HCT116 (cell line): ENCODE results near the gene NF2.

ENCODE experiments used
- EZH2 ChIP-seq: fragments of 200-600 bp; sonication (generic); IDR thresholded peaks from 2 replicates; pipeline ENCODE4 v1.6.1; 2017; ENCODE audit warnings: antibody characterized with exemption, mixed run types
- POLR2A ChIP-seq: IDR thresholded peaks from 2 replicates; pipeline ENCODE4 v1.7.0; 2011; ENCODE audit warnings: borderline replicate concordance; ENCODE audit not compliant: insufficient read depth, insufficient read length; ENCODE audit errors: extremely low read depth
- TF ChIP-seq, protein P1 (sequence below), 3 experiments: fragments of 200-600 bp in 1 of 3; sonication (generic) in 1 of 3; IDR thresholded peaks in 2 of 3; conservative IDR thresholded peaks in 1 of 3; 2 replicates each; pipeline ENCODE4 v1.5.1; 2012 to 2017; ENCODE audit warnings: low read depth in 2 of 3, low read length in 2 of 3, antibody characterized with exemption in 1 of 3, borderline replicate concordance in 1 of 3, control low read depth in 1 of 3, mild to moderate bottlenecking in 1 of 3, mixed read lengths in 1 of 3, mixed run types in 1 of 3, moderate library complexity in 1 of 3; ENCODE audit not compliant: insufficient read depth in 1 of 3
- TF ChIP-seq, protein P2 (sequence below): IDR thresholded peaks from 2 replicates; pipeline ENCODE4 v1.6.1; 2012; ENCODE audit warnings: low read depth

DNA sequence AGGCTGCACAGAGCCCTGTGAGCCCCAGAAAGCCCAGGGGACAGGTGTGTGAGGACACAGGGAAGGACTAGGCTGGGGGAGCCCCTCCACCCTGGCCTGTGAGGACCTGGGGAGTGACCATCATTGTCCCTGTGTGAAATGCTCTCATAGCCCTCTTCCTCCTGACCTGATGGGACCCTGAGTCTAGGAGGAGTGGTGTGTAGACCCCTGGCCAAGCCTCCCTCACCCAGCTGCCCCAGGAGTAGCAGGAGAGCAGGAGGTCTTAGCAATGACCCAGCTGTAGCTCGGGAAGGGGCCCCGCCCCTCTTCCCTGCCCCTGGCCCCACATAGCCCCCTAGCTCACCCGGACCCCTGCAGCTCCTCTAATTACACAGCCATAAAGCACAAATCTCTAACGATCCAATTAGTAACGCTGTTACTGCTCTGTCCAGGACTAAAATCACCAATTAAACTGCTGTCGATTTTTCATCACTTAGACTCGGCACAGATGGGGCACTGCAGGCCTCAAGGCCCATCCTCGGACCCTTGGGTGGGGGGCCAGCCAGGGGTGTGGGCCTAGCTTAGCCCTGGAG, 109.8 kb downstream of the NF2 start:
- TF ChIP-seq, protein P1, sequence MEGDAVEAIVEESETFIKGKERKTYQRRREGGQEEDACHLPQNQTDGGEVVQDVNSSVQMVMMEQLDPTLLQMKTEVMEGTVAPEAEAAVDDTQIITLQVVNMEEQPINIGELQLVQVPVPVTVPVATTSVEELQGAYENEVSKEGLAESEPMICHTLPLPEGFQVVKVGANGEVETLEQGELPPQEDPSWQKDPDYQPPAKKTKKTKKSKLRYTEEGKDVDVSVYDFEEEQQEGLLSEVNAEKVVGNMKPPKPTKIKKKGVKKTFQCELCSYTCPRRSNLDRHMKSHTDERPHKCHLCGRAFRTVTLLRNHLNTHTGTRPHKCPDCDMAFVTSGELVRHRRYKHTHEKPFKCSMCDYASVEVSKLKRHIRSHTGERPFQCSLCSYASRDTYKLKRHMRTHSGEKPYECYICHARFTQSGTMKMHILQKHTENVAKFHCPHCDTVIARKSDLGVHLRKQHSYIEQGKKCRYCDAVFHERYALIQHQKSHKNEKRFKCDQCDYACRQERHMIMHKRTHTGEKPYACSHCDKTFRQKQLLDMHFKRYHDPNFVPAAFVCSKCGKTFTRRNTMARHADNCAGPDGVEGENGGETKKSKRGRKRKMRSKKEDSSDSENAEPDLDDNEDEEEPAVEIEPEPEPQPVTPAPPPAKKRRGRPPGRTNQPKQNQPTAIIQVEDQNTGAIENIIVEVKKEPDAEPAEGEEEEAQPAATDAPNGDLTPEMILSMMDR (IDR thresholded peaks at IDR 0.05 in 2 of 3, conservative IDR thresholded peaks at IDR 0.05 in 1 of 3; ENCODE audit: borderline replicate concordance in 1 of 3, insufficient read depth in 1 of 3, low read depth in 2 of 3, low read length in 2 of 3), result no peak
- TF ChIP-seq POLR2A (no peak), EZH2 (no peak)
- TF ChIP-seq, protein P2, sequence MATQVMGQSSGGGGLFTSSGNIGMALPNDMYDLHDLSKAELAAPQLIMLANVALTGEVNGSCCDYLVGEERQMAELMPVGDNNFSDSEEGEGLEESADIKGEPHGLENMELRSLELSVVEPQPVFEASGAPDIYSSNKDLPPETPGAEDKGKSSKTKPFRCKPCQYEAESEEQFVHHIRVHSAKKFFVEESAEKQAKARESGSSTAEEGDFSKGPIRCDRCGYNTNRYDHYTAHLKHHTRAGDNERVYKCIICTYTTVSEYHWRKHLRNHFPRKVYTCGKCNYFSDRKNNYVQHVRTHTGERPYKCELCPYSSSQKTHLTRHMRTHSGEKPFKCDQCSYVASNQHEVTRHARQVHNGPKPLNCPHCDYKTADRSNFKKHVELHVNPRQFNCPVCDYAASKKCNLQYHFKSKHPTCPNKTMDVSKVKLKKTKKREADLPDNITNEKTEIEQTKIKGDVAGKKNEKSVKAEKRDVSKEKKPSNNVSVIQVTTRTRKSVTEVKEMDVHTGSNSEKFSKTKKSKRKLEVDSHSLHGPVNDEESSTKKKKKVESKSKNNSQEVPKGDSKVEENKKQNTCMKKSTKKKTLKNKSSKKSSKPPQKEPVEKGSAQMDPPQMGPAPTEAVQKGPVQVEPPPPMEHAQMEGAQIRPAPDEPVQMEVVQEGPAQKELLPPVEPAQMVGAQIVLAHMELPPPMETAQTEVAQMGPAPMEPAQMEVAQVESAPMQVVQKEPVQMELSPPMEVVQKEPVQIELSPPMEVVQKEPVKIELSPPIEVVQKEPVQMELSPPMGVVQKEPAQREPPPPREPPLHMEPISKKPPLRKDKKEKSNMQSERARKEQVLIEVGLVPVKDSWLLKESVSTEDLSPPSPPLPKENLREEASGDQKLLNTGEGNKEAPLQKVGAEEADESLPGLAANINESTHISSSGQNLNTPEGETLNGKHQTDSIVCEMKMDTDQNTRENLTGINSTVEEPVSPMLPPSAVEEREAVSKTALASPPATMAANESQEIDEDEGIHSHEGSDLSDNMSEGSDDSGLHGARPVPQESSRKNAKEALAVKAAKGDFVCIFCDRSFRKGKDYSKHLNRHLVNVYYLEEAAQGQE, result no peak
